ENCODE results near the gene LINC01488. TPM values are rescaled to one million over a fixed set of nuclear protein-coding genes. Genes with fewer than 3 reads are reported as not detected.

The LINC01488 gene
- total RNA-seq, 2 donors from 2014 or later: not detected

- Mint-ChIP-seq H3K9me3 (peaks cover 0 to 2% of the 10 kb centered on the region in 2 donors), H3K27ac (no peak overlapping the region), H3K27me3 (ENCODE audit: low read depth) (peaks cover 6% of the 10 kb centered on the region), H3K4me3 (no peak overlapping the region), H3K36me3 (ENCODE audit: insufficient read depth in 2 of 2) (peaks cover 3% of the 10 kb centered on the region in 2 donors), H3K4me1 (ENCODE audit: low read depth) (no peaks in the 10 kb centered on the region)
- ATAC-seq (replicated peaks in 1 of 2) (no peak), DNase-seq (no peak)
These were observed 10.4 kb upstream of the LINC01488 start for GRCh38 chr11:69470793-69471728.

- H3K27ac Mint-ChIP-seq: no peak overlapping the region
- H3K4me3 Mint-ChIP-seq: no peak overlapping the region
- peaks cover 0 to 2% of the 10 kb centered on the region in 2 donors for H3K9me3 Mint-ChIP-seq
- DNase-seq (no peak), ATAC-seq (replicated peaks in 1 of 2) (no peak)
- peaks cover 6% of the 10 kb centered on the region for H3K27me3 Mint-ChIP-seq (ENCODE audit: low read depth)
- H3K36me3 Mint-ChIP-seq (ENCODE audit: insufficient read depth in 2 of 2): peaks cover 3% of the 10 kb centered on the region in 2 donors
- no peaks in the 10 kb centered on the region for H3K4me1 Mint-ChIP-seq (ENCODE audit: low read depth)
These were observed 9.5 kb upstream of the LINC01488 start for GRCh38 chr11:69471729-69472540.

- H3K9me3 Mint-ChIP-seq: peaks cover 0 to 2% of the 10 kb centered on the region in 2 donors
These were observed 8.8 kb upstream of the LINC01488 start for GRCh38 chr11:69472541-69473275.

GRCh38 chr11:69473276-69473845 lies 8.1 kb upstream of the LINC01488 start:
- Mint-ChIP-seq H3K27ac (no peak overlapping the region), H3K4me1 (ENCODE audit: low read depth) (no peaks in the 10 kb centered on the region), H3K4me3 (no peak overlapping the region), H3K27me3 (ENCODE audit: low read depth) (no peaks in the 10 kb centered on the region), H3K9me3 (peaks cover 0 to 2% of the 10 kb centered on the region in 2 donors), H3K36me3 (ENCODE audit: insufficient read depth in 2 of 2) (peaks cover 3% of the 10 kb centered on the region in 2 donors)
- no peak for DNase-seq
- ATAC-seq (replicated peaks in 1 of 2): no peak

More at GRCh38 chr11:69472541-69473275, 8.8 kb upstream of the LINC01488 start:
- H3K4me1 Mint-ChIP-seq (ENCODE audit: low read depth): no peaks in the 10 kb centered on the region
- H3K36me3 Mint-ChIP-seq (ENCODE audit: insufficient read depth in 2 of 2): peaks cover 3% of the 10 kb centered on the region in 2 donors
- DNase-seq (no peak), ATAC-seq (replicated peaks in 1 of 2) (no peak)
- H3K4me3 Mint-ChIP-seq: no peak overlapping the region
- H3K27ac Mint-ChIP-seq: no peak overlapping the region
- peaks cover 4% of the 10 kb centered on the region for H3K27me3 Mint-ChIP-seq (ENCODE audit: low read depth)

GRCh38 chr11:69474736-69475135 lies 6.7 kb upstream of the LINC01488 start:
- no peak overlapping the region for H3K27ac Mint-ChIP-seq

GRCh38 chr11:69475141-69475865 lies 6.2 kb upstream of the LINC01488 start:
- Mint-ChIP-seq H3K36me3 (ENCODE audit: insufficient read depth in 2 of 2) (peaks cover 3% of the 10 kb centered on the region in 2 donors), H3K9me3 (peaks cover 0 to 2% of the 10 kb centered on the region in 2 donors), H3K27me3 (ENCODE audit: low read depth) (no peaks in the 10 kb centered on the region), H3K27ac (no peak overlapping the region), H3K4me1 (ENCODE audit: low read depth) (no peaks in the 10 kb centered on the region), H3K4me3 (no peak overlapping the region)
- ATAC-seq (replicated peaks in 1 of 2) (no peak), DNase-seq (no peak)

More at GRCh38 chr11:69474736-69475135, 6.7 kb upstream of the LINC01488 start:
- no peaks in the 10 kb centered on the region for H3K4me1 Mint-ChIP-seq (ENCODE audit: low read depth)
- H3K36me3 Mint-ChIP-seq (ENCODE audit: insufficient read depth in 2 of 2): peaks cover 3% of the 10 kb centered on the region in 2 donors
- DNase-seq: no peak
- peaks cover 0 to 2% of the 10 kb centered on the region in 2 donors for H3K9me3 Mint-ChIP-seq
- H3K4me3 Mint-ChIP-seq: no peak overlapping the region
- H3K27me3 Mint-ChIP-seq (ENCODE audit: low read depth): no peaks in the 10 kb centered on the region
- no peak for ATAC-seq (replicated peaks in 1 of 2)

- ATAC-seq (replicated peaks in 1 of 2): no peak
- no peaks in the 10 kb centered on the region for H3K4me1 Mint-ChIP-seq (ENCODE audit: low read depth)
These were observed 5.5 kb upstream of the LINC01488 start for GRCh38 chr11:69475866-69476471.

GRCh38 chr11:69476509-69476961 lies 4.9 kb upstream of the LINC01488 start:
- peaks cover 0 to 2% of the 10 kb centered on the region in 2 donors for H3K9me3 Mint-ChIP-seq
- H3K4me3 Mint-ChIP-seq: no peak overlapping the region
- no peaks in the 10 kb centered on the region for H3K4me1 Mint-ChIP-seq (ENCODE audit: low read depth)
- ATAC-seq (replicated peaks in 1 of 2): no peak
- peaks cover 3% of the 10 kb centered on the region in 2 donors for H3K36me3 Mint-ChIP-seq (ENCODE audit: insufficient read depth in 2 of 2)
- no peak for DNase-seq
- no peaks in the 10 kb centered on the region for H3K27me3 Mint-ChIP-seq (ENCODE audit: low read depth)
- H3K27ac Mint-ChIP-seq: no peak overlapping the region

More at GRCh38 chr11:69475866-69476471, 5.5 kb upstream of the LINC01488 start:
- no peak overlapping the region for H3K27ac Mint-ChIP-seq
- H3K27me3 Mint-ChIP-seq (ENCODE audit: low read depth): no peaks in the 10 kb centered on the region
- H3K9me3 Mint-ChIP-seq: peaks cover 0 to 2% of the 10 kb centered on the region in 2 donors
- no peak for DNase-seq
- no peak overlapping the region for H3K4me3 Mint-ChIP-seq
- H3K36me3 Mint-ChIP-seq (ENCODE audit: insufficient read depth in 2 of 2): peaks cover 3% of the 10 kb centered on the region in 2 donors

GRCh38 chr11:69477086-69477485 lies 4.4 kb upstream of the LINC01488 start:
- H3K27ac Mint-ChIP-seq: no peak overlapping the region
- no peak for DNase-seq
- peaks cover 3% of the 10 kb centered on the region in 2 donors for H3K36me3 Mint-ChIP-seq (ENCODE audit: insufficient read depth in 2 of 2)
- ATAC-seq (replicated peaks in 1 of 2): no peak
- no peak overlapping the region for H3K4me3 Mint-ChIP-seq
- no peaks in the 10 kb centered on the region for H3K27me3 Mint-ChIP-seq (ENCODE audit: low read depth)
- no peaks in the 10 kb centered on the region for H3K4me1 Mint-ChIP-seq (ENCODE audit: low read depth)
- peaks cover 0 to 2% of the 10 kb centered on the region in 2 donors for H3K9me3 Mint-ChIP-seq

- no peak for ATAC-seq (replicated peaks in 1 of 2)
These were observed 1.7 kb upstream of the LINC01488 start for GRCh38 chr11:69479591-69480271.

More at GRCh38 chr11:69479591-69480271, 1.7 kb upstream of the LINC01488 start:
- Mint-ChIP-seq H3K9me3 (no peaks in the 10 kb centered on the region), H3K27me3 (ENCODE audit: low read depth) (no peaks in the 10 kb centered on the region), H3K36me3 (ENCODE audit: insufficient read depth in 2 of 2) (no peaks in the 10 kb centered on the region), H3K27ac (no peak overlapping the region), H3K4me3 (no peak overlapping the region), H3K4me1 (ENCODE audit: low read depth) (no peaks in the 10 kb centered on the region)
- no peak for DNase-seq
